ENCODE data around the gene PLEKHG1. TPM values are rescaled to one million over a fixed set of nuclear protein-coding genes. Genes with fewer than 3 reads are reported as not detected.

Gene PLEKHG1
- total and polyA plus RNA-seq, 2 donors (not counting 1 experiment from before 2014, with no cell fraction given) = 66.2 to 450 TPM

- ChIA-PET CTCF (interaction anchor here (0.7 to 3.7 kb wide), 5 partner anchors 14 to 202 kb away, joined by 3 to 31 read pairs (median 17); partner anchors contain the start of gene PLEKHG1), POLR2A (interaction anchor here (0.7 to 3.7 kb wide), 2 partner anchors 20 to 902 kb away, joined by 4 to 32 read pairs; partner anchors contain the start of gene PLEKHG1)
- intact Hi-C loops (cut with micrococcal nuclease) = no loop called here
- TF ChIP-seq EZH2 (IDR thresholded peaks at IDR 0.05; ENCODE audit: borderline replicate concordance, insufficient read depth, low read depth, low read length, poor library complexity, severe bottlenecking) (no peak), CTCF (IDR thresholded peaks at IDR 0.05) (no peak)
- Histone ChIP-seq H3K79me2 (ENCODE audit: control insufficient read depth, insufficient read depth, low read length) (peaks cover 90% of the 10 kb centered on the region), H3K9me3 (ENCODE audit: control extremely low read depth in 1 of 3, control insufficient read depth in 2 of 3, insufficient read depth in 1 of 3, low read length in 2 of 3) (no peaks in the 10 kb centered on the region), H3K4me3 (ENCODE audit: control extremely low read depth in 1 of 5, extremely low read depth in 1 of 5, insufficient read depth in 1 of 5, low read depth in 2 of 5, low read length in 4 of 5) (no peak overlapping the region), H3K4me1 (ENCODE audit: control insufficient read depth in 2 of 2, insufficient read depth in 2 of 2, low read length in 2 of 2) (peaks cover 88 to 92% of the 10 kb centered on the region in 2 donors), H2AFZ (ENCODE audit: insufficient read depth, low read depth, low read length, poor library complexity, severe bottlenecking) (no peak overlapping the region), H4K20me1 (ENCODE audit: control insufficient read depth, insufficient read depth, low read length, poor library complexity, severe bottlenecking) (no peaks in the 10 kb centered on the region), H3K27ac (ENCODE audit: low read length in 2 of 2) (peak overlapping the region; percentile 23 to 96), H3K36me3 (replicated peaks in 1 of 2; ENCODE audit: control extremely low read depth in 1 of 2, control insufficient read depth in 1 of 2, extremely low read depth in 1 of 2, insufficient read depth in 2 of 2, low read length in 1 of 2) (peaks cover 2 to 7% of the 10 kb centered on the region in 2 experiments), H3K27me3 (replicated peaks in 1 of 4; ENCODE audit: control extremely low read depth in 1 of 4, control insufficient read depth in 3 of 4, insufficient read depth in 4 of 4, low read length in 3 of 4) (no peaks in the 10 kb centered on the region), H3K4me2 (replicated peaks; ENCODE audit: low read depth, low read length, poor library complexity, severe bottlenecking) (peak overlapping the region; percentile 68), H3K9ac (ENCODE audit: low read length) (no peak overlapping the region)
- H3K27me3 Mint-ChIP-seq = no peaks in the 10 kb centered on the region
- DNase-seq = no peak
- H3K4me3 Mint-ChIP-seq = peak overlapping the region; percentile 69
- H3K27ac Mint-ChIP-seq = peak overlapping the region; percentile 88
- H3K9me3 Mint-ChIP-seq (ENCODE audit: insufficient read depth) = no peaks in the 10 kb centered on the region
- WGBS (ENCODE audit: insufficient coverage) = no CpG with 5 or more reads among the region's 2 CpGs
- ATAC-seq (ENCODE audit: low read depth) = no peak
- peaks cover 91% of the 10 kb centered on the region for H3K4me1 Mint-ChIP-seq
Measured at GRCh38 chr6:150620763-150621162, 21.1 kb downstream of the PLEKHG1 start.

GRCh38 chr6:150622476-150622875, 22.8 kb downstream of the PLEKHG1 start:
- Histone ChIP-seq H3K27me3 (replicated peaks in 1 of 4; ENCODE audit: control extremely low read depth in 1 of 4, control insufficient read depth in 3 of 4, insufficient read depth in 4 of 4, low read length in 3 of 4) (no peaks in the 10 kb centered on the region), H3K36me3 (replicated peaks in 1 of 2; ENCODE audit: control extremely low read depth in 1 of 2, control insufficient read depth in 1 of 2, extremely low read depth in 1 of 2, insufficient read depth in 2 of 2, low read length in 1 of 2) (peaks cover 7% of the 10 kb centered on the region in 2 experiments), H3K4me2 (replicated peaks; ENCODE audit: low read depth, low read length, poor library complexity, severe bottlenecking) (peak overlapping the region; percentile 68), H3K27ac (ENCODE audit: low read length in 2 of 2) (peak overlapping the region; percentile 96), H3K79me2 (ENCODE audit: control insufficient read depth, insufficient read depth, low read length) (peaks cover 90% of the 10 kb centered on the region), H3K4me3 (ENCODE audit: control extremely low read depth in 1 of 5, extremely low read depth in 1 of 5, insufficient read depth in 1 of 5, low read depth in 2 of 5, low read length in 4 of 5) (peak overlapping the region in 1 of 5 experiments; percentile 37), H2AFZ (ENCODE audit: insufficient read depth, low read depth, low read length, poor library complexity, severe bottlenecking) (no peak overlapping the region), H4K20me1 (ENCODE audit: control insufficient read depth, insufficient read depth, low read length, poor library complexity, severe bottlenecking) (no peaks in the 10 kb centered on the region), H3K9me3 (ENCODE audit: control extremely low read depth in 1 of 3, control insufficient read depth in 2 of 3, insufficient read depth in 1 of 3, low read length in 2 of 3) (peaks cover 0 to 7% (median 0%) of the 10 kb centered on the region in 3 donors), H3K9ac (ENCODE audit: low read length) (peak overlapping the region; percentile 47), H3K4me1 (ENCODE audit: control insufficient read depth in 2 of 2, insufficient read depth in 2 of 2, low read length in 2 of 2) (peaks cover 92 to 94% of the 10 kb centered on the region in 2 donors)
- TF ChIP-seq EZH2 (IDR thresholded peaks at IDR 0.05; ENCODE audit: borderline replicate concordance, insufficient read depth, low read depth, low read length, poor library complexity, severe bottlenecking) = no peak
- no peak for TF ChIP-seq CTCF (IDR thresholded peaks at IDR 0.05)
- Mint-ChIP-seq H3K4me3 (peak overlapping the region; percentile 9), H3K9me3 (ENCODE audit: insufficient read depth) (no peaks in the 10 kb centered on the region), H3K27ac (peak overlapping the region; percentile 94), H3K4me1 (peaks cover 89% of the 10 kb centered on the region), H3K27me3 (no peaks in the 10 kb centered on the region)
- intact Hi-C loops (cut with micrococcal nuclease) = loop anchor here (2.0 kb wide), 1 partner anchor 68 kb away; no protein-coding TSS in a partner anchor
- POLR2A ChIA-PET = interaction anchor here (1.0 to 3.7 kb wide), 5 partner anchors 10 to 143 kb away, joined by 3 to 48 read pairs (median 6); partner anchors contain the start of gene PLEKHG1
- DNase-seq (no peak), ATAC-seq (ENCODE audit: low read depth) (no peak)
- CTCF ChIA-PET = interaction anchor here (0.6 to 3.7 kb wide), 8 partner anchors 12 to 203 kb away, joined by 3 to 31 read pairs (median 5); partner anchors contain the start of gene PLEKHG1
- WGBS (ENCODE audit: insufficient coverage) = 100% methylated on average over 1 of the region's 4 CpGs
